Astrocyte (in vitro differentiated cells and primary cell): ENCODE data around the gene MAPK12. TPM values are rescaled to one million over a fixed set of nuclear protein-coding genes. Genes with fewer than 3 reads are reported as not detected.

Experiments used
- DNase-seq: peaks from one replicate; pipeline ENCODE4 v3.0.0-alpha.2; 2010; ENCODE audit warnings: low read depth
- FAIRE-seq: peaks from 2 replicates; lab custom pipeline; 2011; peaks lifted over from hg19 to GRCh38; lab: Jason Lieb, UNC
- H2AFZ ChIP-seq: 2 replicates; pipeline ENCODE4 v1.6.0; 2012; ENCODE audit warnings: low read depth, low read length, inconsistent platforms
- H3K27ac ChIP-seq: 2 replicates; pipeline ENCODE4 v1.5.1; 2011; ENCODE audit warnings: low read depth, low read length, inconsistent platforms
- H3K27me3 ChIP-seq: 2 replicates; pipeline ENCODE4 v1.6.0; 2011; ENCODE audit warnings: low read length, inconsistent platforms; ENCODE audit not compliant: insufficient read depth
- H3K36me3 ChIP-seq: 2 replicates; pipeline ENCODE4 v1.5.1; 2011; ENCODE audit warnings: low read length, inconsistent platforms; ENCODE audit not compliant: insufficient read depth
- H3K4me1 ChIP-seq: 2 replicates; pipeline ENCODE4 v1.5.1; 2011; ENCODE audit warnings: low read length, inconsistent platforms; ENCODE audit not compliant: insufficient read depth
- H3K4me2 ChIP-seq: 2 replicates; pipeline ENCODE4 v1.6.0; 2012; ENCODE audit warnings: low read length, inconsistent platforms
- H3K4me3 ChIP-seq: 2 replicates; pipeline ENCODE4 v1.5.1; 2011; ENCODE audit warnings: low read depth, mild to moderate bottlenecking, low read length, inconsistent platforms; ENCODE audit not compliant: insufficient read depth
- H3K79me2 ChIP-seq: 2 replicates; pipeline ENCODE4 v1.6.0; 2012; ENCODE audit warnings: mild to moderate bottlenecking, low read length, inconsistent platforms; ENCODE audit not compliant: insufficient read depth
- H3K9ac ChIP-seq: 2 replicates; pipeline ENCODE4 v1.6.0; 2012; ENCODE audit warnings: mild to moderate bottlenecking, low read length, inconsistent platforms
- H3K9me3 ChIP-seq: 2 replicates; pipeline ENCODE4 v1.5.1; 2012; ENCODE audit warnings: low read depth, mild to moderate bottlenecking, low read length, inconsistent platforms; ENCODE audit not compliant: insufficient read depth
- H4K20me1 ChIP-seq: 2 replicates; pipeline ENCODE4 v1.6.0; 2012; ENCODE audit warnings: low read length, inconsistent platforms; ENCODE audit not compliant: insufficient read depth
- H3K27ac Mint-ChIP-seq: one replicate; pipeline ENCODE4 v1.8.0; 2021; ENCODE audit warnings: mild to moderate bottlenecking, mixed read lengths; ENCODE audit not compliant: unreplicated experiment
- H3K27me3 Mint-ChIP-seq: one replicate; pipeline ENCODE4 v1.8.0; 2021; ENCODE audit warnings: low read depth, mixed read lengths; ENCODE audit not compliant: unreplicated experiment
- H3K36me3 Mint-ChIP-seq: one replicate; pipeline ENCODE4 v1.8.0; 2021; ENCODE audit warnings: low read depth, mixed read lengths; ENCODE audit not compliant: unreplicated experiment
- H3K4me1 Mint-ChIP-seq: one replicate; pipeline ENCODE4 v1.8.0; 2021; ENCODE audit warnings: low read depth, mixed read lengths; ENCODE audit not compliant: unreplicated experiment
- H3K4me3 Mint-ChIP-seq: one replicate; pipeline ENCODE4 v1.8.0; 2021; ENCODE audit warnings: mild to moderate bottlenecking, moderate library complexity, mixed read lengths; ENCODE audit not compliant: unreplicated experiment
- H3K9me3 Mint-ChIP-seq: one replicate; pipeline ENCODE4 v1.8.0; 2021; ENCODE audit warnings: mild to moderate bottlenecking, mixed read lengths; ENCODE audit not compliant: unreplicated experiment
- EZH2 ChIP-seq: IDR thresholded peaks from 2 replicates; pipeline ENCODE4 v1.6.1; 2012; ENCODE audit warnings: mild to moderate bottlenecking, low read length, inconsistent platforms; ENCODE audit not compliant: insufficient read depth
- total RNA-seq: library from RNA; stranded (reverse); gene quantifications from 2 replicates; pipeline ENCODE4 v1.2.1, GENCODE V29; 2021
- TF ChIP-seq, protein P1 (sequence below): IDR thresholded peaks from 2 replicates; pipeline ENCODE4 v1.5.1; 2011; ENCODE audit warnings: low read depth, mild to moderate bottlenecking, inconsistent platforms, low read length, moderate library complexity; ENCODE audit not compliant: insufficient read depth

MAPK12 gene
- total RNA-seq, 1 donor from 2014 or later: 36.4 TPM

GRCh38 chr22:50256258-50256862 lies 5.1 kb downstream of the MAPK12 start:
- Mint-ChIP-seq H3K36me3 (peaks cover 2% of the 10 kb centered on the region), H3K27ac (no peak overlapping the region), H3K4me1 (peaks cover 7% of the 10 kb centered on the region), H3K4me3 (no peak overlapping the region), H3K9me3 (no peaks in the 10 kb centered on the region), H3K27me3 (no peaks in the 10 kb centered on the region)
- Histone ChIP-seq H4K20me1 (peaks cover 32% of the 10 kb centered on the region), H3K36me3 (no peaks in the 10 kb centered on the region), H2AFZ (no peak overlapping the region), H3K9ac (no peak overlapping the region), H3K4me3 (no peak overlapping the region), H3K4me1 (peaks cover 5% of the 10 kb centered on the region), H3K9me3 (no peaks in the 10 kb centered on the region), H3K4me2 (no peak overlapping the region), H3K27ac (no peak overlapping the region), H3K27me3 (no peaks in the 10 kb centered on the region), H3K79me2 (peaks cover 26% of the 10 kb centered on the region)
- TF ChIP-seq, protein P1, sequence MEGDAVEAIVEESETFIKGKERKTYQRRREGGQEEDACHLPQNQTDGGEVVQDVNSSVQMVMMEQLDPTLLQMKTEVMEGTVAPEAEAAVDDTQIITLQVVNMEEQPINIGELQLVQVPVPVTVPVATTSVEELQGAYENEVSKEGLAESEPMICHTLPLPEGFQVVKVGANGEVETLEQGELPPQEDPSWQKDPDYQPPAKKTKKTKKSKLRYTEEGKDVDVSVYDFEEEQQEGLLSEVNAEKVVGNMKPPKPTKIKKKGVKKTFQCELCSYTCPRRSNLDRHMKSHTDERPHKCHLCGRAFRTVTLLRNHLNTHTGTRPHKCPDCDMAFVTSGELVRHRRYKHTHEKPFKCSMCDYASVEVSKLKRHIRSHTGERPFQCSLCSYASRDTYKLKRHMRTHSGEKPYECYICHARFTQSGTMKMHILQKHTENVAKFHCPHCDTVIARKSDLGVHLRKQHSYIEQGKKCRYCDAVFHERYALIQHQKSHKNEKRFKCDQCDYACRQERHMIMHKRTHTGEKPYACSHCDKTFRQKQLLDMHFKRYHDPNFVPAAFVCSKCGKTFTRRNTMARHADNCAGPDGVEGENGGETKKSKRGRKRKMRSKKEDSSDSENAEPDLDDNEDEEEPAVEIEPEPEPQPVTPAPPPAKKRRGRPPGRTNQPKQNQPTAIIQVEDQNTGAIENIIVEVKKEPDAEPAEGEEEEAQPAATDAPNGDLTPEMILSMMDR: no peak
- FAIRE-seq (no peak), DNase-seq (no peak)

GRCh38 chr22:50255607-50256006 lies 5.9 kb downstream of the MAPK12 start:
- Mint-ChIP-seq H3K4me1 (peaks cover 7% of the 10 kb centered on the region), H3K9me3 (no peaks in the 10 kb centered on the region), H3K27me3 (no peaks in the 10 kb centered on the region), H3K36me3 (peaks cover 2% of the 10 kb centered on the region), H3K4me3 (no peak overlapping the region), H3K27ac (no peak overlapping the region)
- no peaks in the 10 kb centered on the region for H3K36me3 ChIP-seq
- no peak for DNase-seq
- H3K79me2 ChIP-seq: peaks cover 25% of the 10 kb centered on the region
- no peak overlapping the region for H3K4me3 ChIP-seq
- H4K20me1 ChIP-seq: peaks cover 32% of the 10 kb centered on the region
- no peak overlapping the region for H3K27ac ChIP-seq
- no peak for FAIRE-seq
- no peak overlapping the region for H2AFZ ChIP-seq
- H3K4me1 ChIP-seq: peaks cover 7% of the 10 kb centered on the region
- TF ChIP-seq, protein P1: no peak
- H3K9ac ChIP-seq: no peak overlapping the region
- no peaks in the 10 kb centered on the region for H3K27me3 ChIP-seq
- H3K9me3 ChIP-seq: no peaks in the 10 kb centered on the region
- no peak overlapping the region for H3K4me2 ChIP-seq

GRCh38 chr22:50255099-50255498 lies 6.4 kb downstream of the MAPK12 start:
- Mint-ChIP-seq H3K36me3 (peaks cover 2% of the 10 kb centered on the region), H3K27ac (no peak overlapping the region), H3K4me3 (no peak overlapping the region), H3K27me3 (no peaks in the 10 kb centered on the region), H3K9me3 (no peaks in the 10 kb centered on the region), H3K4me1 (peaks cover 9% of the 10 kb centered on the region)
- Histone ChIP-seq H3K9me3 (no peaks in the 10 kb centered on the region), H4K20me1 (peaks cover 36% of the 10 kb centered on the region), H3K9ac (no peak overlapping the region), H3K4me1 (peaks cover 9% of the 10 kb centered on the region), H3K27me3 (no peaks in the 10 kb centered on the region), H3K4me2 (no peak overlapping the region), H3K79me2 (peaks cover 23% of the 10 kb centered on the region), H3K4me3 (no peak overlapping the region), H3K27ac (no peak overlapping the region), H2AFZ (no peak overlapping the region), H3K36me3 (no peaks in the 10 kb centered on the region)
- DNase-seq (no peak), FAIRE-seq (no peak)
- TF ChIP-seq EZH2: no peak
- TF ChIP-seq, protein P1: no peak
